ENCODE data around the gene MIAT.

Gene MIAT

DNA sequence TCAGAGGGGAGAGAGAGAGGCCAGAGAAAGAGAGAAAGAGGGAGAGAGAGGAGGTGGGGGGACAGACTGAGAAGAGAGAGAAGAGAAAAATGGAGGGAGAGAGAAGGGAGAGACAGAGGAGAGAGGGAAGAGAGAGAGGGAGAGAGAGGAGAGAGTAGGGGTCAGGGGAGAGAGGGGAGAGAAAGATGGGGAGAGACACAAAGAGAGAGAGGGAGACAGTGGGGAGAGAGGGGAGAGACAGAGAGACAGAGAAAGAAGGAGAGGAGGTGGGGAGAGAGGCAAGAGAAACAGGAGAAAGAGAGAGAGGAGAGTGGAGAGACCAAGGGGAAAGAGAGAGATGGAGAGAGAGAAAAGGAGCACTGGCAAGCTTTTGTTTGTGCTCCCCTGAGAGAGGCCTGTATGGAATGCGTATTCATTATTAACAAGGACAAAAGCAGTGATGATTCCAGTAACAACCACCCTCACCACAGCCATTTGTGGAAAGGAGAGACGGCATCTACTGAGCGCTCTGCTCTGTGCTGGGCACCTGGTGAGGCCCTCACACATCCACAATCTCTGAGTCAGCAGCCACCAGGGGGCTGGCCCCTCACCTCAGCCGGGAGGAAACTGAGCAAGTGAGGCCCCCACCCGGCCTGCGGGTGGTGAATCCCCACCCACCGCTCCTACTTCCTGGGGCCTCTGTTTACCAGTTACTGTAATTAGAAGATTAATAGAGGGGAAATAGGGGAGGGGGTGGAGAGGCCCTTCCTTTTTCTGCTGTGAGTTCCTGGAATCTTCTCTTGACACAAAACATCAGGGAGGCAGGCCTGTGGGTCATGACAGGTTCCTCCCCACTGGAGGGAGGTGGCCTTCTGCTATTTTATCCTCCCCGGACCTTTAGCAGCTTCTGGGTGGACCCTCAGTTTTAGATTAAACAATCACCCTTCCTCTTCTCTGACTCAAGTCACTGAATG is 14.6 kb upstream of the MIAT start:
- no peak overlapping the region for H3K27ac ChIP-seq
- DNase-seq (ENCODE audit: low read depth, low spot score) = no peak
- H3K4me3 ChIP-seq = peak overlapping the region; percentile 36; the same call in 1 of the 2 replicates
- peak overlapping the region; percentile 3 for H3K9ac ChIP-seq (ENCODE audit: insufficient read length)
- TF ChIP-seq FOXP2 (optimal IDR thresholded peaks at IDR 0.05; ENCODE audit: control extremely low read depth, extremely low read length, insufficient read depth) (no peak), POLR2AphosphoS5 (IDR thresholded peaks at IDR 0.05; ENCODE audit: borderline replicate concordance, low read depth, low read length) (no peak), EZH2 (IDR thresholded peaks at IDR 0.05) (no peak)
- no peaks in the 10 kb centered on the region for H3K9me3 ChIP-seq (ENCODE audit: low read depth, low read length)
- H3K36me3 ChIP-seq (ENCODE audit: insufficient read depth, low read length) = no peaks in the 10 kb centered on the region

DNA sequence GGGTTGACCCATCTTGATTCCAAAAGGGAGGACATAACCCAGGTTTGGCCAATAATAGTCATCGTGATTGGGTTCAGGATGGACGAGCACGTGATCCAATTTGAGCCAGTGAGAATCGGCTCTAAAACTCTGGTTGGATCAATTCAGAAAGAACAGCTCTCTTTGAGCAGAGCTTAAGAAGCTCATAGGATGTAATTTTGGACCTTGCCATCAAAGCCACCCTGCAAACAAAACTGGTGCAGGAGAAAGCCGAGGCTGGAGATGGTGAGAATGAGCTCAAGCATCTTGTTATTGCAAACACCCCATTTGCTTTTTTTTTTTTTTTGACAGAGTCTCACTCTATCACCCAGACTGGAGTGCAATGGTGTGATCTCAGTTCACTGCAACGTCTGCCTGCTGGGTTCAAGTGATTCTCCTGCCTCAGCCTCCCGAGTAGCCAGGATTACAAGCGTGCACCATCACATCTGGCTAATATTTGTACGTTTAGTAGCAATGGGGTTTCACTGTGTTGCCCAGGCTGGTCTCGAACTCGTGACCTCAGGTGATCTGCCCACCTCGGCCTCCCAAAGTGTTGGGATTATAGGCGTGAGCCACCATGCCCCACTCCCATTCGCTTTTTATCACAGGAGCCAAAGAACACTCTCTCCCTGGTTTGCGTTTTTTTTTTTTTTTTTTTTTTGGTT is 13.8 kb upstream of the MIAT start:
- H3K9ac ChIP-seq (ENCODE audit: insufficient read length) = no peak overlapping the region

DNA sequence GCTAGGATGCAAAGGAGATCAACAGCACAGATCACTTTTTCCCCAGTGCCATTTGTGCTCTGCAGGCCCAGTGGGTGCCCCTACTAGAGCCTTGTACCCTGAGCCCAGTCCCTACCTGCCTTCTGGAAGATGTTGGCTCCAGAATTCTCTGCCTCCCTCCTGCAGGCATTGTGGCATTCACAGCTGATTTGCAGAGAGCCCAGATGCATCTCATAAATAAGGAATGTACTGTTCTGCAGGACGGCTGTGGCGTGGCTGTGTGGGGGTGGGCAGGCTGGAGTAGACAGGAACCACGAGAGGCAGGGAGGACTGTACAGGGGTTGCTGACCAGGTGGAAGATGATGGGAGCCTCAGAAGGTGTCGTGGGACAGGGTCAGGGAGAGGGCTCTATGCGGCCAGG is 11.2 kb upstream of the MIAT start:
- Histone ChIP-seq H3K9me3 (ENCODE audit: low read depth, low read length) (no peaks in the 10 kb centered on the region), H3K9ac (ENCODE audit: insufficient read length) (no peak overlapping the region), H3K4me3 (no peak overlapping the region), H3K36me3 (ENCODE audit: insufficient read depth, low read length) (no peaks in the 10 kb centered on the region), H3K27ac (no peak overlapping the region)
- TF ChIP-seq EZH2 (IDR thresholded peaks at IDR 0.05) = no peak
- TF ChIP-seq POLR2AphosphoS5 (IDR thresholded peaks at IDR 0.05; ENCODE audit: borderline replicate concordance, low read depth, low read length) = no peak
- no peak for TF ChIP-seq FOXP2 (optimal IDR thresholded peaks at IDR 0.05; ENCODE audit: control extremely low read depth, extremely low read length, insufficient read depth)
- no peak for DNase-seq (ENCODE audit: low read depth, low spot score)

More for the DNA sequence above, 13.8 kb upstream of the MIAT start:
- H3K36me3 ChIP-seq (ENCODE audit: insufficient read depth, low read length) = no peaks in the 10 kb centered on the region
- H3K27ac ChIP-seq = no peak overlapping the region
- DNase-seq (ENCODE audit: low read depth, low spot score) = no peak
- TF ChIP-seq EZH2 (IDR thresholded peaks at IDR 0.05) (no peak), POLR2AphosphoS5 (IDR thresholded peaks at IDR 0.05; ENCODE audit: borderline replicate concordance, low read depth, low read length) (no peak), FOXP2 (optimal IDR thresholded peaks at IDR 0.05; ENCODE audit: control extremely low read depth, extremely low read length, insufficient read depth) (no peak)
- no peaks in the 10 kb centered on the region for H3K9me3 ChIP-seq (ENCODE audit: low read depth, low read length)
- H3K4me3 ChIP-seq = no peak overlapping the region

DNA sequence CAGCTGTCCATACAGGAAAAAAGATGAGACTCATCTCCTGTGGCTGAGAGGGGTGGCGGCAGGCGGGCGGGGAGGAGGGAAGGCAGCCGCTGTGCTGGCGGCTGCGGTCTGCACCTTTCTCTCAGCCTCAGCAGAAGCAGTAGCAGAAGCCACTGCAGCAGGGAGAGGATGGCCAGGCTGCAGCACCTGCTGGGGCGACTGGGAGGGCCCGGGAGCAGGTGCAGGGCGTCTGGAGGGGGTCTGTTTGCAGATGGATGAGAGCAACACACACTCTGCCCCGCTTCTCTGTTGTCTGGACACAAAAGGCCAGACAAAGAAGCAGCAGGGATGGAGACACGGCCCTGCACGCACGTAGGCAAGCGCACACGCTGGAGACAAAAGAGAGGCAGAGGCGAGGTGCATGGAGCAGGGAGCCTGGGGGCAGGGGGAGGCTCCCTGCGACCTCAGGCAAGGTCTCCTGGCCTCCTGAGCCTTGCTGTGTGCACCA is 9.3 kb upstream of the MIAT start:
- no peak overlapping the region for H3K9ac ChIP-seq (ENCODE audit: insufficient read length)
- no peak for DNase-seq (ENCODE audit: low read depth, low spot score)
- H3K36me3 ChIP-seq (ENCODE audit: insufficient read depth, low read length) = no peaks in the 10 kb centered on the region
- H3K9me3 ChIP-seq (ENCODE audit: low read depth, low read length) = no peaks in the 10 kb centered on the region
- no peak overlapping the region for H3K27ac ChIP-seq
- H3K4me3 ChIP-seq = no peak overlapping the region
- TF ChIP-seq POLR2AphosphoS5 (IDR thresholded peaks at IDR 0.05; ENCODE audit: borderline replicate concordance, low read depth, low read length) (no peak), EZH2 (IDR thresholded peaks at IDR 0.05) (no peak), FOXP2 (optimal IDR thresholded peaks at IDR 0.05; ENCODE audit: control extremely low read depth, extremely low read length, insufficient read depth) (no peak)

DNA sequence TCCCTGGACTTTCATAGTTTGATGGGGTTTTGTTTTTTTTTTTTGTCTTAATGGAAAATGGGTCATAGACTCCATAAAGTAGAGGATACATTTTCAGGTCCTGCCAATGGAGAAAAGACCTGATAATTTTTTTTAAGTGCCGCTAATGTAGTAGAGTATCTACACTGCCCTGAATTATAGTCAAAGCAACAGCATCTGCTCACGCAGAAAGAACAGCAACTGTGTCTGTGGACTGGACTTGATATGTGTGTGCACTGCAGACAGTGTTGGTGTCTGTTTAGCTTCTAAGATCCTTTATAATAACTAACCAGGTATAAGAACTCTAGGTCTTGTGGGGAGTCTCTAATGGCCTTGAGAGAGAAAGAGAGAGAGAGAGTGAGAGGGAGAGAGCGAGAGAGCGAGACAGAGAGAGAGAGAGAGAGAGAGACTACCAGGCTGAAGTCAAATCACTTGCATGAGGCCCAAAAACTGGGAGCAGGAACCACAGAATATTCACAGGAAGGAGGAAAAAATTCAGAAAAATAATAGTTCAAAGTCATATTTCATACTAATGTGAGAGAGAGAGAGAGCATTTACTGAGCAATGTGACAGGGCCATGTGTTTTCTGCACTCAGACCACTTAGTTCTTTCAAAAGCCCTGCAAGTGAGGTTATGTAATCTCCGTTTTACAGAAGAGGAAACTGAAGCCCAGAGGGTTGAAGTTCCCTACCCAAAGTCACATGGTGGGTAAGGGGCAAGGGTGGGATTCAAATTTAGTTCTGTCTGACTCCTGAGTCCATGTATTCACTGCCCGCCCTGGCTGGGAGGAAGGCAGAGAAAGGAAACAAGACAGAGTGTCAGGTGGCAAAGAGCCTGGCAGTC is 8.6 kb upstream of the MIAT start:
- H3K9ac ChIP-seq (ENCODE audit: insufficient read length) = no peak overlapping the region
- no peak overlapping the region for H3K27ac ChIP-seq
- H3K9me3 ChIP-seq (ENCODE audit: low read depth, low read length) = no peaks in the 10 kb centered on the region
- H3K4me3 ChIP-seq = no peak overlapping the region
- no peak for DNase-seq (ENCODE audit: low read depth, low spot score)
- TF ChIP-seq EZH2 (IDR thresholded peaks at IDR 0.05) = no peak
- no peak for TF ChIP-seq POLR2AphosphoS5 (IDR thresholded peaks at IDR 0.05; ENCODE audit: borderline replicate concordance, low read depth, low read length)
- no peak for TF ChIP-seq FOXP2 (optimal IDR thresholded peaks at IDR 0.05; ENCODE audit: control extremely low read depth, extremely low read length, insufficient read depth)
- no peaks in the 10 kb centered on the region for H3K36me3 ChIP-seq (ENCODE audit: insufficient read depth, low read length)

DNA sequence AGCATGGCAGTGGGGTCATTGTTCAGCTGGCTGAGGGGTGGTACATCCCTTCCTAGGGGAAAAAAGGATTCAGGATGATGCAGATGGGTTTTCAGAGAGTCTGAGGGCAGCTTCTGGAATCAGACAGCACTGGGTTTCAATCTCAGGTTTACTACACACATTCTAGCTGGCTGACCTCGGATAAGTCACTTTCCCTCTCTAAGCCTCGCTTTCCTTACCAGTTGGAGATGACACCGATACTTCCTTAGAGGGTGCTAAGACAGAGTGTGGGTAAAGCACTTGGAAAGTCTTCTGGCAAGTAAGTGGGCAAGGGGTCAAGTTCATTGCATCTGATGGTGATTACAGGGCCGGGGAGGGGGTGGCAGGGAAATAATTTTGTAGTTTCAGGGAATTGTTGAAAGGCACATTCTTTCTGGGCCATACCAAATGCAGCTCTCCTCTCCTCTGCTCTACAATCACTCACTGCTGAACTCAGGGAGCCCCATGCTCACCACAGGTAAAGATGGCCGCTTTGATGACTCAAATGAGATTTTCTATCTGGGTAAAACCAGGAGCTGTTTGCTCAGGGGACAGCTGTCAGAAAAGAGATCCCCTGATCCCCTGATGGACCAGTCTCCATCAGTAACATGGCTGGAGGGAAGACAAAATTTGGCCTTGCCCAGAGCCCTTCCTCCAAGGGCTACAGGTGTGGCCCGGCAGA is 6.5 kb upstream of the MIAT start:
- Histone ChIP-seq H3K27ac (no peak overlapping the region), H3K4me3 (no peak overlapping the region), H3K36me3 (ENCODE audit: insufficient read depth, low read length) (no peaks in the 10 kb centered on the region), H3K9me3 (ENCODE audit: low read depth, low read length) (no peaks in the 10 kb centered on the region), H3K9ac (ENCODE audit: insufficient read length) (no peak overlapping the region)
- TF ChIP-seq POLR2AphosphoS5 (IDR thresholded peaks at IDR 0.05; ENCODE audit: borderline replicate concordance, low read depth, low read length) (no peak), FOXP2 (optimal IDR thresholded peaks at IDR 0.05; ENCODE audit: control extremely low read depth, extremely low read length, insufficient read depth) (no peak), EZH2 (IDR thresholded peaks at IDR 0.05) (no peak)
- DNase-seq (ENCODE audit: low read depth, low spot score) = no peak

DNA sequence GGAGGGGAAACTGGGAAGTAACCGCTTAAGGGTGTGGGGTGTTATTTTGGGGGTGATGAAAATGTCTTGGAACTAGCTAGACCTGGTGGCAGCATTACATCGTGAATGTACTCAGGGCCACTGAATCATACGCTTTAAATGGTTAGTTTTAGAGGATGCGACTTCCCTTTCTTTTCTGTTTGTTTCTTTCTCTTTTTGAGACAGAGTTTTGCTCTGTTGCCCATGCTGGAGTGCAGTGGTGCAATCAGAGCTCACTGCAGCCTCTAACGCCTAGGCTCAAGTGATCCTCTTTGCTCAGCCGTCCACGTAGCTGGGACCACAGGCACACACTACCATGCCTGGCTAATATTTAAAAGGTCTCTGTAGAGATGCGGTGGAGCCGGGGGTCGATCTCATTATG is 5.6 kb upstream of the MIAT start:
- no peaks in the 10 kb centered on the region for H3K9me3 ChIP-seq (ENCODE audit: low read depth, low read length)
- H3K27ac ChIP-seq = no peak overlapping the region
- H3K9ac ChIP-seq (ENCODE audit: insufficient read length) = no peak overlapping the region
- DNase-seq (ENCODE audit: low read depth, low spot score) = no peak
- no peaks in the 10 kb centered on the region for H3K36me3 ChIP-seq (ENCODE audit: insufficient read depth, low read length)
- no peak for TF ChIP-seq POLR2AphosphoS5 (IDR thresholded peaks at IDR 0.05; ENCODE audit: borderline replicate concordance, low read depth, low read length)
- no peak for TF ChIP-seq EZH2 (IDR thresholded peaks at IDR 0.05)
- TF ChIP-seq FOXP2 (optimal IDR thresholded peaks at IDR 0.05; ENCODE audit: control extremely low read depth, extremely low read length, insufficient read depth) = no peak
- H3K4me3 ChIP-seq = no peak overlapping the region
